MCF 10A (cell line): ENCODE data around the gene TBC1D10B. TPM values are rescaled to one million over a fixed set of nuclear protein-coding genes. Genes with fewer than 3 reads are reported as not detected.

Experiments
- BruUV-seq: library from RNA; stranded (reverse); fragments of 400-500 nt; replicated peaks from 2 replicates; lab custom pipeline; 2021; lab: Mats Ljungman, UMichigan
- CTCF ChIA-PET: fragments of 300-600 bp; sonication (Branson Sonifier 250); formaldehyde crosslinking; extraction: SDS; loops from one replicate; lab custom pipeline; 2021; ENCODE audit warnings: antibody characterized with exemption, inconsistent platforms; lab: Yijun Ruan, JAX
- POLR2A ChIA-PET: fragments of 300-600, 350-650 bp; sonication (Branson Sonifier 250); formaldehyde crosslinking; extraction: SDS; loops from one replicate; lab custom pipeline; 2020; ENCODE audit warnings: antibody characterized with exemption, inconsistent platforms; lab: Yijun Ruan, JAX
- DNase-seq: peaks from one replicate; pipeline ENCODE4 v3.0.0-alpha.2; 2018; ENCODE audit not compliant: unreplicated experiment
- H3K27ac Mint-ChIP-seq: one replicate; pipeline ENCODE4 v1.8.0; 2022; ENCODE audit warnings: mild to moderate bottlenecking, low read depth, mixed read lengths; ENCODE audit not compliant: unreplicated experiment
- H3K27me3 Mint-ChIP-seq: one replicate; pipeline ENCODE4 v1.8.0; 2022; ENCODE audit warnings: mixed read lengths; ENCODE audit not compliant: insufficient read depth, unreplicated experiment
- H3K36me3 Mint-ChIP-seq: one replicate; pipeline ENCODE4 v1.8.0; 2022; ENCODE audit warnings: mild to moderate bottlenecking, moderate library complexity, mixed read lengths; ENCODE audit not compliant: insufficient read depth, unreplicated experiment
- H3K4me1 Mint-ChIP-seq: one replicate; pipeline ENCODE4 v1.8.0; 2022; ENCODE audit warnings: mixed read lengths; ENCODE audit not compliant: insufficient read depth, unreplicated experiment
- H3K4me3 Mint-ChIP-seq: one replicate; pipeline ENCODE4 v1.8.0; 2022; ENCODE audit warnings: mild to moderate bottlenecking, moderate library complexity, mixed read lengths; ENCODE audit not compliant: unreplicated experiment
- H3K9me3 Mint-ChIP-seq: one replicate; pipeline ENCODE4 v1.8.0; 2022; ENCODE audit warnings: mixed read lengths; ENCODE audit not compliant: unreplicated experiment
- intact Hi-C: fragments of 100-400 bp; cut with micrococcal nuclease; formaldehyde crosslinking; loops from 2 replicates; pipeline ENCODE4 v1.14.1; 2022
- total RNA-seq: library from RNA; stranded (reverse); gene quantifications from 2 replicates; pipeline ENCODE4 v1.2.3, GENCODE V29; 2022
- TF ChIP-seq, protein P1 (sequence below): fragments of 200-600 bp; IDR thresholded peaks from one replicate; pipeline ENCODE4 v1.8.0; 2022; ENCODE audit warnings: antibody characterized with exemption, mild to moderate bottlenecking; ENCODE audit not compliant: unreplicated experiment

The TBC1D10B gene
- total RNA-seq, 1 experiment from 2014 or later: 48.0 TPM

DNA sequence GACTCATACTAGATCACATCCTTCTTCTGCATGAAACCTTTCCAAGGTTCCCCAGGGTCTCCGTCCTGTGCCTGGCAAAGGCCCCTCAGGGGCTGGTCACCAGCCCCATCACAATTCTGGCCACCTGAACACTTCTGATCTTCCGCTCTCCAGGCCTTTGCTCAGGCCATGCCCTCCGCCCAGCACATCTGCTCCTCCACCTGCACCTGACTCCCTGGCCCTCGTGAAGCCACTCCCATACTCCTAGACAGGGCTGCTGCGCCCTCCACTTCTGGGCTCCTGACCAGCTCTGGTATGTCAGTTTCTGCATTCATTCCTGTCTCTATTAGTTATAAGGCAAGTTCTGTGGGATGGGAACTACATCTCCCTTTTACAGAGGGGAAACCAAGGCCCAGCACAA is 2.4 kb upstream of the TBC1D10B start:
- Mint-ChIP-seq H3K36me3 (no peaks in the 10 kb centered on the region), H3K27me3 (no peaks in the 10 kb centered on the region), H3K4me3 (no peak overlapping the region), H3K27ac (no peak overlapping the region), H3K9me3 (no peaks in the 10 kb centered on the region), H3K4me1 (peaks cover 36% of the 10 kb centered on the region)
- CTCF ChIA-PET: interaction anchor here (0.7 kb wide), 1 partner anchor 372 kb away, joined by 4 read pairs; no protein-coding TSS in a partner anchor
- POLR2A ChIA-PET: no interaction called here
- intact Hi-C loops: no loop called here
- no TSS peak for BruUV-seq
- no peak for DNase-seq
- TF ChIP-seq, protein P1, sequence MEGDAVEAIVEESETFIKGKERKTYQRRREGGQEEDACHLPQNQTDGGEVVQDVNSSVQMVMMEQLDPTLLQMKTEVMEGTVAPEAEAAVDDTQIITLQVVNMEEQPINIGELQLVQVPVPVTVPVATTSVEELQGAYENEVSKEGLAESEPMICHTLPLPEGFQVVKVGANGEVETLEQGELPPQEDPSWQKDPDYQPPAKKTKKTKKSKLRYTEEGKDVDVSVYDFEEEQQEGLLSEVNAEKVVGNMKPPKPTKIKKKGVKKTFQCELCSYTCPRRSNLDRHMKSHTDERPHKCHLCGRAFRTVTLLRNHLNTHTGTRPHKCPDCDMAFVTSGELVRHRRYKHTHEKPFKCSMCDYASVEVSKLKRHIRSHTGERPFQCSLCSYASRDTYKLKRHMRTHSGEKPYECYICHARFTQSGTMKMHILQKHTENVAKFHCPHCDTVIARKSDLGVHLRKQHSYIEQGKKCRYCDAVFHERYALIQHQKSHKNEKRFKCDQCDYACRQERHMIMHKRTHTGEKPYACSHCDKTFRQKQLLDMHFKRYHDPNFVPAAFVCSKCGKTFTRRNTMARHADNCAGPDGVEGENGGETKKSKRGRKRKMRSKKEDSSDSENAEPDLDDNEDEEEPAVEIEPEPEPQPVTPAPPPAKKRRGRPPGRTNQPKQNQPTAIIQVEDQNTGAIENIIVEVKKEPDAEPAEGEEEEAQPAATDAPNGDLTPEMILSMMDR: no peak

DNA sequence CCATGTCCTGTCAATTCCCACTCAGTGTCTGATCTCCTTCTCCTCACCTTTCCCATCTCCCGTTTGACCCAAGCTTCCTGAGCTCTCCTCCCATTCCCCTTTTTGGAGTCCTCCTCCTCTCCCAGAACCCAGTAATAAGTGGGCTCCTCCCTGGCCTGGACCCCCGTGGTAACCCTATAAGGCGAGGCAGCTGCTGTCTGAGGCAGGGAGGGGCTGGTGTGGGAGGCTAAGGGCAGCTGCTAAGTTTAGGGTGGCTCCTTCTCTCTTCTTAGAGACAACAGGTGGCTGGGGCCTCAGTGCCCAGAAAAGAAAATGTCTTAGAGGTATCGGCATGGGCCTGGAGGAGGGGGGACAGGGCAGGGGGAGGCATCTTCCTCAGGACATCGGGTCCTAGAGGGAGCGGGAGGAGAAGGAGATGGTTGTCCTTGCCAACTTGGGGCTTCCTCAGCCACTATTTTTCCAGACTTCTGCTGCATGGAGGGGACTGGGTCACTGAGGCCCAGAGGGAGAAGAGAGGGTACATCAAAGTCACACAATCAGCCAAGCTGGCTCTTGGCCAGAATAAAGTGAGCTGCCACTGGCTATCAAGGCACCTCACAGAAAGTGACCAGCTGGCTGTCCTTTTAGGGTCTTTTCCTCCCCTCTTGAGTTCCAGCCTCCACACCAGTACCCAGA is 1.9 kb upstream of the TBC1D10B start:
- TF ChIP-seq, protein P1: no peak
- Mint-ChIP-seq H3K9me3 (no peaks in the 10 kb centered on the region), H3K27me3 (no peaks in the 10 kb centered on the region), H3K4me3 (peak overlapping the region; percentile 78), H3K27ac (no peak overlapping the region), H3K4me1 (peaks cover 37% of the 10 kb centered on the region), H3K36me3 (no peaks in the 10 kb centered on the region)
- BruUV-seq: no TSS peak
- intact Hi-C loops: no loop called here
- ChIA-PET CTCF (interaction anchor here (1.1 to 1.6 kb wide), 2 partner anchors 37 to 256 kb away, joined by 4 to 11 read pairs; no protein-coding TSS in a partner anchor), POLR2A (interaction anchor here (0.6 to 9.6 kb wide), 4 partner anchors 15 to 530 kb away, joined by 3 to 132 read pairs (median 8); partner anchors contain the start of genes ALDOA and CD2BP2)
- no peak for DNase-seq

DNA sequence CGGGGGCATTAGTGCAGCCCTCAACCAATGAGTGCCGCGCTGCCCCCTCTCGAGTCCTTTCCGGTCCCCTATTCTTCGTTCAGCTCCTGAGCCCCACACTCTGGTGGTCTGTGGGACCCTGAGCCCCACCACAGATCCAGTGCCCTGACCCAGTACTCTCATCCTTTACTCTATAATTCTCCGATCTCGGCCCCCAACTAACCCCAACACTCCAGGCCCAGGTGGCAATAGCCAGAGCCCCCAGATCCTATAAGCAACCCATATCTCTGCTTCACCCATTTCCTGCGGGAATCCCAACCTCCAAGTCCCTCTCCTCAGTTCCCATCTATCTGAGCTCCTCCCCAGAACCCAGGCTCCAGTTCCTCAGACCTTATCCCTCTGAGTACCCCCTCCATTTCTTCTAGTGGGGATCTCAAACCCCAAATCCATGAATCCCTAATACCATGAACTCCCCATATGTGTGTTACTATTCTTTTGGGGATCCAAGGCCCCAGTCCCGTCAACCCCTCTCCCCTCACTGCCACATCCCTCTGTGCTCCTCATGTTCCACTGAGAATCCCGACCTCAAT is 1.0 kb upstream of the TBC1D10B start:
- Mint-ChIP-seq H3K4me1 (peaks cover 43% of the 10 kb centered on the region), H3K36me3 (no peaks in the 10 kb centered on the region), H3K27ac (peak overlapping the region; percentile 89), H3K27me3 (no peaks in the 10 kb centered on the region), H3K9me3 (no peaks in the 10 kb centered on the region), H3K4me3 (peak overlapping the region; percentile 78)
- ChIA-PET POLR2A (interaction anchor here (0.6 to 9.6 kb wide), 21 partner anchors 15 to 1524 kb away, joined by 3 to 132 read pairs (median 3); partner anchors contain the start of genes ALDOA, CD2BP2, DCTPP1 and PRR14), CTCF (interaction anchor here (0.5 to 1.6 kb wide), 5 partner anchors 15 to 257 kb away, joined by 3 to 11 read pairs (median 5); partner anchors contain the start of gene ZNF48)
- intact Hi-C loops: no loop called here
- TF ChIP-seq, protein P1: no peak
- no peak for DNase-seq
- no TSS peak for BruUV-seq

DNA sequence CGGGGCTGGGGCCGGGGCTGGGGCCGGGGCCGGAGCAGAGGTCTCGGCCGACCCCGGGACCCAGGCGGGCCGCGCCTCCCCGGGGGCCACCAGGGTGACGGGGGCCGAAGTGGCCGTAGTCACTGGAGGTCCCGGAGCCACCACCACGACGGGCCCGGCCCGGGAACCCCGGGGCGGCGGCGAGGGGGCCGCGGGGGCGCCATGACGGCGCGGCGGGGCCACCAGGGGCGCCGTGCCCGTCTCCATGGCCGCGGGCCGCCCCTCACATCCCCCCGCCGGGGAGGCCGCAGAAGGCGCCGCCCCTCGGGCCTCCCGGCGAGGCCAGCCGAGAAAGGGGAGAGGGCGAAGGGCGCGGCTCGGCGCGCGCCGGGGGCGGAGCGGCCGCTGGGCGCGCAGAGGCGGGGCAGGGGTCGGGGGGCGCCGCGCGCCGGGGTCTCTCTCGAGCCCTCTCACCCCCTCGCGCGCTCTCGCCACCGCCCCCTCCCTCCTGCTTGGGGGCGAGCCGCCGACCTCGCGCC is 297 bp downstream of the TBC1D10B start:
- H3K4me1 Mint-ChIP-seq: peaks cover 44% of the 10 kb centered on the region
- H3K36me3 Mint-ChIP-seq: peaks cover 11% of the 10 kb centered on the region
- POLR2A ChIA-PET: interaction anchor here (0.7 to 9.6 kb wide), 15 partner anchors 8 to 507 kb away, joined by 3 to 132 read pairs (median 5); partner anchors contain the start of genes ALDOA, CD2BP2, CDIPT and FBRS
- H3K27me3 Mint-ChIP-seq: no peaks in the 10 kb centered on the region
- no peak for DNase-seq
- intact Hi-C loops: loop anchor here (2.0 kb wide), 1 partner anchor 39 kb away; no protein-coding TSS in a partner anchor
- TF ChIP-seq, protein P1: no peak
- no TSS peak for BruUV-seq
- H3K27ac Mint-ChIP-seq: no peak overlapping the region
- H3K9me3 Mint-ChIP-seq: no peaks in the 10 kb centered on the region
- CTCF ChIA-PET: interaction anchor here (0.7 to 1.2 kb wide), 2 partner anchors 16 to 185 kb away, joined by 3 to 4 read pairs; no protein-coding TSS in a partner anchor
- peak overlapping the region; percentile 78 for H3K4me3 Mint-ChIP-seq
